Dendritic cell treated with granulocyte-macrophage colony-stimulating factor and Interleukin-4, amounts not matched to agents 40 ng/mL and 50 ng/mL, for 4 days (primary cell): ENCODE results near the gene GAPDHS.

Source experiments
- H3K27ac Mint-ChIP-seq: one replicate; pipeline ENCODE4 v1.8.0; 2022; ENCODE audit warnings: mild to moderate bottlenecking, mixed read lengths
- H3K27me3 Mint-ChIP-seq: one replicate; pipeline ENCODE4 v1.8.0; 2022; ENCODE audit warnings: mild to moderate bottlenecking, mixed read lengths
- H3K36me3 Mint-ChIP-seq: one replicate; pipeline ENCODE4 v1.8.0; 2022; ENCODE audit warnings: low read depth, mixed read lengths
- H3K4me1 Mint-ChIP-seq: one replicate; pipeline ENCODE4 v1.8.0; 2022; ENCODE audit warnings: low read depth, mixed read lengths
- H3K4me3 Mint-ChIP-seq: one replicate; pipeline ENCODE4 v1.8.0; 2022; ENCODE audit warnings: mild to moderate bottlenecking, moderate library complexity, mixed read lengths
- H3K9me3 Mint-ChIP-seq: one replicate; pipeline ENCODE4 v1.8.0; 2022; ENCODE audit warnings: mixed read lengths
- intact Hi-C: fragments of 100-400 bp; cut with micrococcal nuclease; formaldehyde crosslinking; loops from one replicate; pipeline ENCODE4 v1.15.0; 2022

The GAPDHS gene

DNA sequence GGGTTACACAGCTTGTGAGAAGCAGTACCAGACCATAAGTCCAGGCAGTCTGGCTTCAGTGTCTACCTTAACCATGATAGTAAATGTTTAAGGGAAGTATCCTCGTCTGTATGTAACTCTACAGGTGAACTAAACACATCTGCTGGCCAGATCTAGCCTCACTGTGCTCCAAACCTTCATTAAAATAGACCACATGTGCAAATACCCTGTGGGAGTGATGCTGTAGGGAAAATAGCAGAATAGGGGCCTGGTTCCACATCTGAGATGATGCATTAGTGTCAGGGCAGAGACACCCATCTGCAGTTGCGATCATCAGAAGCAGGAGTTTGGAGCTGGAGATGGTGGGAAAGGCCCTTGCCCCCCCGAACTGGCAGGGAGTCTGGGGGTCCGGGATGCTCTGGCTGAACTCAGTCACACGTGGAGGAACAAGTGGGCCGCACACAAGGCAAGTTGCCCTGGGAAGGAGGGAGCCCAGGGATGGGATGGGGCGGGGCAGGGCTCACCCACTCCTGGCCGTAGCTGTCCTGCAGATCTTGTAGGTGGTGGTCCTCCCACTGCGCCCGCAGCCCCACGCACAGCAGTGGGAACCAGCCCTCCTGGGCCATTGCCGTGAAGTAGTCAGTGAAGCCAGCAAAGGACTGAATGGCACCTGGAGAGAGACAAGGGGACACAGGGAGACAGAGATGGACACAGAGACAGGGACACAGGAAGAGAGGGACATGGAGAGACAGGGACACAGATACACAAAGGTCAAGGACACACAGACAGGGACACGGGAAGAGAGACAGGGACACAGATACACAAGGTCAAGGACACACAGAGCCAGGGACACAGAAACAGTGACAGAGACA is 19.5 kb downstream of the GAPDHS start:
- peaks cover 18% of the 10 kb centered on the region for H3K4me1 Mint-ChIP-seq
- peaks cover 30% of the 10 kb centered on the region for H3K27me3 Mint-ChIP-seq
- no peak overlapping the region for H3K4me3 Mint-ChIP-seq
- intact Hi-C loops: no loop called here
- no peaks in the 10 kb centered on the region for H3K9me3 Mint-ChIP-seq
- H3K27ac Mint-ChIP-seq: peak overlapping the region; percentile 1
- H3K36me3 Mint-ChIP-seq: peaks cover 32% of the 10 kb centered on the region

DNA sequence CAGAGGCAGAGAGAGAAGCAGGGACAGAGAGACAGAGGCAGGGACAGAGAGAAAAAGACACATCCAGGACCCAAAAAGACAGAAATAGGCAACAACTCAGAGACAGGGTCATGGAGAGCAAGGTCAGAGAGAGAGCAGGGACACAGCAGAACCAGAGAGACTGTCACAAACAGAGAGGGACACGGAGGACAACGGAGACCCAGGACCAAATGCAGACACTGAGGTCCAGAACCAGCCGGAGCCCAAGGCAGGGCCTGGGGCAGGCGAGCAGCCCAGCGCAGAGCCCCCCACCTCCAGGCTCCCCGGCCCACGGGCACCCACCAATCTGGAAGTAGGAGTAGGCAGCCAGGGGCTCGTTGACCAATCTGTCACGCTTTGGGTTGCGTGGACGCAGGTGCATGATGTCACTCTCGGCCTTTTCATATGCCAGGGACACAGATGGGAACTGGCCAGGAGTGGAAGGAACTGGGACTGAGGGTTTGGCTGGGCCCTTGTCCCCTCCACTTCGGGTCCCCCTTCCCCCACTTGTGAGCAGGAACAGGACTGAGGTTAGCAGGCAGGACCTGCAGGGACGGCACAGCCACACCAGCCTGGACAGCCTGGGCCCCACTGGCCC is 20.2 kb downstream of the GAPDHS start:
- peak overlapping the region; percentile 1 for H3K27ac Mint-ChIP-seq
- H3K27me3 Mint-ChIP-seq: peaks cover 35% of the 10 kb centered on the region
- H3K36me3 Mint-ChIP-seq: peaks cover 25% of the 10 kb centered on the region
- H3K9me3 Mint-ChIP-seq: no peaks in the 10 kb centered on the region
- H3K4me3 Mint-ChIP-seq: no peak overlapping the region
- peaks cover 19% of the 10 kb centered on the region for H3K4me1 Mint-ChIP-seq
- intact Hi-C loops: no loop called here

DNA sequence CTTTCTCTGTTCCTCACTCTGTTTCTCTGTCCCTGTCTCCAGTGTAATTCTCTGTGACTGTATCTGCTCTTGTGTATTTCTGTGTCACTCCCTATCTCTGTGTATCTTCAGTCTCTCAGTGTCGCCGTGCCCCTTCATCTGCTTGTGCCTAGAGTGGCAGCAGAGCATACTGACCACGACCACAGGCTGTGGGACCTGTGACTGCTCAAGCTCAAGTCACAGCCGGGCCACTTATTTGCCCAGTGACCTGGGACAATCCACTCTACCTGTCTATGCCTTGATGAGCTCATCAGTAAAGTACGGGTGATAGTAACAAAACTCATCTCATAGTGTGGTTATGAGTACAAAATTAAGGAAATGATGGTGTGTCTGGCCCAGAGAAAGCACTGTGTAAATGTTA is 20.8 kb downstream of the GAPDHS start:
- intact Hi-C loops: no loop called here
- Mint-ChIP-seq H3K4me1 (peaks cover 13% of the 10 kb centered on the region), H3K36me3 (peaks cover 19% of the 10 kb centered on the region), H3K27ac (no peak overlapping the region), H3K4me3 (no peak overlapping the region), H3K27me3 (peaks cover 41% of the 10 kb centered on the region), H3K9me3 (no peaks in the 10 kb centered on the region)

DNA sequence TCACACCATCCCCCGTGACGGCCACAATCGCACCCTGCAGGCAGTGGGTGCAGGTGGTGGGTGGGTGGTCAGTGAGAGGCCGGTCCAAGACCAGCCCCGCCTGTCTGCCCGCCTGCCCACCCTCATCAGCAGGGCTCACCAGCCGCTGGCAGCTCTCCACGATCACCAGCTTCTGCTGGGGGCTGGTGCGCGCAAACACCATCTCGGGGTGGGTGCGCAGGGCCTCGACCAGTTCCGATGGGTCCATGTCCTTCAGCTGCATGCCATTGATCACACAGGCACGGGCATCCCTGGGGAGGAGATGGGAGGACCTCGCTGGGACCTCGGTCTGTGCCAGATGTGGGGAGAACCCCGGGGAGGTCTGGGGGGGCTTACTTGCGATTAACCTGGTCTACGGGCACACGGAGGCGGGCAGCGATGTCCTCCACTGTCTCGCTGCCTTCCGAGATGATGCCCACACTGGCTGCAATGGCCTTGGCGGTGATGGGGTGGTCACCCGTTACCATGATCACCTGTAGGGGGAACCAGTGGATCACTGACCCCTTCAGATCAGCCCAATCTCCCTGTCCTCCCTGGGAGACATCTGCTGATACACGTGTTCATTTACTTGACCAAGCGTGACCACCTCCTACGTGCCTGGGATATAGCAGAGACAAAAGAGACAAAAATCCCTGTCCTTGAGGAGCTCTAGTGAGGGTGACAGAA is 22.2 kb downstream of the GAPDHS start:
- Mint-ChIP-seq H3K4me1 (peaks cover 9% of the 10 kb centered on the region), H3K27me3 (peaks cover 55% of the 10 kb centered on the region), H3K9me3 (no peaks in the 10 kb centered on the region), H3K27ac (no peak overlapping the region), H3K36me3 (peaks cover 8% of the 10 kb centered on the region), H3K4me3 (no peak overlapping the region)
- intact Hi-C loops: no loop called here

DNA sequence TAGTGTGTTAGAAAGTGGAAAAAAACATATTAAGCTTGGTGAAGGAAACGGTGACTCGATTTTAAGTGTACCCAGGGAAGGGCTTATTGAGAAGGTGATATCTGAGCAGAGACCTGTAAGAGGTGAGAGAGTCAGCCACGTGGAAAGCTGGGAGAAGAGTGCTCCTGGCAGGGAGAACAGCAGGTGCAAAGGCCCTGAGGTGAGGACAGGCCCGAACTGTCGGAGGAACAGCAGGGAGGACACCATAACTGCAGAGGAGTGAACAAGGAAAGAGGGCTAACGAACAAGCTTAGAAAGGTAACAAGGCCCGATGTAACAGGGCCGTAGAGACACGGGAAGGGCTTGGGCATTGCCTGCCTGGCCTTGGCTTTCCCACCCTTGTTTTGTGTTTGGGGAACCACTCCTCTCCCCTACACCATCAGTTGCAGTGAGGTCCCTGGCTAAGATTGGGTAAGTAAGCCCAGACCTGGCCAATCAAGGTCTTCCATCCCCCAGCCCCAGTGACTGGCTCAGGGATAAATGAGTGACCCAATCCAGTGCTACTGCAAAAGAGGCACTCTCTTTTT is 22.9 kb downstream of the GAPDHS start:
- H3K27ac Mint-ChIP-seq: no peak overlapping the region
- H3K9me3 Mint-ChIP-seq: no peaks in the 10 kb centered on the region
- intact Hi-C loops: no loop called here
- H3K4me3 Mint-ChIP-seq: no peak overlapping the region
- peaks cover 2% of the 10 kb centered on the region for H3K36me3 Mint-ChIP-seq
- peaks cover 9% of the 10 kb centered on the region for H3K4me1 Mint-ChIP-seq
- peaks cover 60% of the 10 kb centered on the region for H3K27me3 Mint-ChIP-seq

DNA sequence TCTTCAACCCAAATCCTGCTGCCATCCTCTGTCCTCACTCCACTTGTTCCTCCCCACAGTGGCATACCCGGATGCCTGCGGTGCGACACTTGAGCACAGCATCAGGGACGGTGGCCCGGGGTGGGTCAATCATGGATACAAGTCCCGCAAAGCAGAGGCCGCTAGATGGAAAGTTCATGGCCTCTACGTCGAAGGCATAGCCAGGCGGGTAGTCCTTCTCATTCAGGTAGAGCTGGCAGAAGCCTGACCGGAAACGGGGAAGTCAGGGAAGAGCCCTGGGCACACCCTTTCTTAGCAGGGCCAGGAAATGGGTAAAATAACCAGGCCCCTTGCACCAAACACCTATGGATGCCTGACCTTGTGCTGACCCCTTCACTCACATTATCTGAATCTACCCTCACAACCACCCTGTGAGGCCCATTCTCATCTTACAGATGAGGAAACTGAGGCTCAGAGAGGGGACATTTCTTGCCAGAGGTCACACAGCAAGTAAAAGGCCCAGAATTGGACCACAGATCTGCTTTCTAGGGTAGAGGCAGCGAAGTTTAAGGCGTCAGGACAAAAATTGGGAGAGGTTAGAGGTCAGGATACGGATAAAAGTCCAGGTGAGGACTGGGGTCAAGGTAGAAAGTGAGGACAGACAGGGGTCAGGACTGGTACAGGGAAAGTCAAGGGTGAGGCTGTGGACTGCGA is 23.7 kb downstream of the GAPDHS start:
- peaks cover 65% of the 10 kb centered on the region for H3K27me3 Mint-ChIP-seq
- H3K4me1 Mint-ChIP-seq: peaks cover 9% of the 10 kb centered on the region
- H3K27ac Mint-ChIP-seq: no peak overlapping the region
- intact Hi-C loops: no loop called here
- no peaks in the 10 kb centered on the region for H3K36me3 Mint-ChIP-seq
- no peaks in the 10 kb centered on the region for H3K9me3 Mint-ChIP-seq
- no peak overlapping the region for H3K4me3 Mint-ChIP-seq

DNA sequence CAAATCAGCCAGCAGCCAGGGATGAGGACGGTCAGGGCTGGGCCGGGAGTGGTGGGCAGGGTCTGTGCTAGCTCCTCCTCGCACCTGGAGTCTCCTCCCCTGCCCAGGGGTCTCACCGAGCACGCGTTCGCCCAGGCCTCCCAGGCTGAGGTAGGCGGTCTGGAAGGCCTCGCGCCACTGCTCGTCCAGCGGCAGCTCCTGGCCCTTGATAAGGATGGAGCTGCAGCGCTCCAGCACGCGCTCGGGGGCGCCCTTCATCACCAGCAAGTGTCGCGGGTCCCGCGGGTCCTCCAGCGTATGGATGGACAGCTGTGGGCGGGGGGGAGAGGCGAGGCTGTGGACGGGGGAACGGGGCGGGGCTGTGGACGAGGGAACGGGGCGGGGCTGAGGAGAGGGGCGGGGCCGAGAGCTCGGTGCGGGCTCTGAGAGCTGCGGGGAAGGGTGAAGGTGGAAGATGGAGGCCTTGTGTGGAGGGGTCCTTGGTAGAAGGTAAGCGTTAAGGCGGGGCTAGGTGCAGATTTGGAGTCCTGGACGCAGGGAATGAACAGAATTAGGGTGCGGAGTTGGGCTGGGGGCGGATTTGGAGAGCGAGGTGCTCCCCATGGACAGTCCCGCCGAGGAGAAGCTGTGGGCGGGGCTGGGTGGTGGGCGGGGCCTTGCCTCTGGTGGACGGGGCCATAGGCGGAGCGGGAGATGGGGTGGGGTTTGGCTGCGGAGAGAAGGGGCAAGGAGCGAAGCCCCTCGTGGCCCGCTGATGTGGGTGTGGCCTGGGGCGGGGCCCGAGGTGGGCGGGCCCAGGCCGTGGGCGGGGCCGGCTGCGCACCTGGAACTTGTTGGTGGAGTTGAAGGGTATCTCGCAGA is 24.5 kb downstream of the GAPDHS start:
- Mint-ChIP-seq H3K4me3 (peak overlapping the region; percentile 73), H3K27me3 (peaks cover 72% of the 10 kb centered on the region), H3K36me3 (no peaks in the 10 kb centered on the region), H3K27ac (no peak overlapping the region), H3K9me3 (no peaks in the 10 kb centered on the region), H3K4me1 (peaks cover 9% of the 10 kb centered on the region)
- intact Hi-C loops: no loop called here

DNA sequence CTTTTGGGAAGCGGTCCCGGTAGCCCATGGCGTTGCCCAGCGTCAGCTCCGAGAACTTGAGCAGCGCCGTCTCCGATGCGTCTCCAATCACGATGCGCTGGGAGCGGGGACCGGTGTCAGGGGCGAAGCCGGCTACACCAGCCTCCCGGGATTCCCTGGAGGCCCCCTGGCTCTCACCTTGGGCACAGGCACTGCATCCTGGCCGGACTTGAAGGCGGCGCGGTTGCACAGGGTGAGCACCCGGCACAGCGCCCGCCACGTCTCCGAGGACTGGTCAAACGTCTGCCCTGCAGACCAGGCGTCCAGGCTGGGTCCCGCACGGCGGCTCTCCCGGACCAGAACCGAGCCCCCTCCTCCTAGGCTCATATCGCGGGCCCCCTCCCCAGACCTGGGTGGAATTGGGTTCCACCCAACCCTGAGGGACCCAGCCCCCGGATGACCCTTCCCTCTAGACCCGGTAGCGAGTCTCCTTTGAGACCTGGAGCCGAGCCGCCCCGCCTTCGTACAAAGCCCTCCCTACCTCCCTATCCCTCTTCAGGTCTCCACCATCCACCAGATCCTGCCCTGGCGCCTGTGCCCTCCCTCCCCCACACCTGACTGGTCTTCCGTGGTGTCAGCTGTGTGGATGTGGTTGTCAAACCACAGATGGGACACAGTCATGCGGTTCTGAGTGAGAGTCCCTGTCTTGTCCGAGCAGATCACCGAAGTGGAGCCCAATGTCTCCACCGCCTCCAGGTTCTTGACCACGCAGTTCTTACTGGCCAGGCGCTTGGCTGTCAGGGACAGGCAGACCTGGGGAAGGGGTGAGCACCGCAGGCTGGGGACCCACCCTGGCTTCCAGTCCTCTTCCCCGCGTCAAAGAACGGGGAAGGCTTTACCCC is 25.4 kb downstream of the GAPDHS start:
- no peak overlapping the region for H3K4me3 Mint-ChIP-seq
- H3K36me3 Mint-ChIP-seq: no peaks in the 10 kb centered on the region
- no peaks in the 10 kb centered on the region for H3K9me3 Mint-ChIP-seq
- H3K27me3 Mint-ChIP-seq: peaks cover 75% of the 10 kb centered on the region
- no peak overlapping the region for H3K27ac Mint-ChIP-seq
- intact Hi-C loops: no loop called here
- peaks cover 9% of the 10 kb centered on the region for H3K4me1 Mint-ChIP-seq

DNA sequence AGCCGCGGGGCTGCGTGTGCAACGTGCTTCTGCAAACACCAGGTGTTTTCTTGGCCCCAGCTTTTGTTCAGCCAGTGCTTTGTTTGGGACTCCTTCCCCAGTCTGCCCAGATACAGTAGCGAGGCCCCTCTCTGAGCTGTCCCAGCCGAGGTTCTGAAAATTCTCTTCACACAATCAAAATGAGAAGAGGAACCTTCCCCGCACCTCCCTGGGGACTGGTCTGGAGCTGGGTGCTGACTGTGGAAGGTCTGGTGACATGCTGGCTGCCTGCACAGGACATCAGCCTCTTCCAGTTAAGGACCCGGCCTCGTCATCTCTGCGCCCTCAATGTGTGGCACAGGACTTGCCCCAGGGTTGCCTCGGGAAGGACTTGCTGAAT is 26.0 kb downstream of the GAPDHS start:
- Mint-ChIP-seq H3K9me3 (no peaks in the 10 kb centered on the region), H3K4me3 (no peak overlapping the region), H3K27ac (no peak overlapping the region), H3K27me3 (peaks cover 73% of the 10 kb centered on the region), H3K36me3 (no peaks in the 10 kb centered on the region), H3K4me1 (peaks cover 9% of the 10 kb centered on the region)
- intact Hi-C loops: no loop called here

DNA sequence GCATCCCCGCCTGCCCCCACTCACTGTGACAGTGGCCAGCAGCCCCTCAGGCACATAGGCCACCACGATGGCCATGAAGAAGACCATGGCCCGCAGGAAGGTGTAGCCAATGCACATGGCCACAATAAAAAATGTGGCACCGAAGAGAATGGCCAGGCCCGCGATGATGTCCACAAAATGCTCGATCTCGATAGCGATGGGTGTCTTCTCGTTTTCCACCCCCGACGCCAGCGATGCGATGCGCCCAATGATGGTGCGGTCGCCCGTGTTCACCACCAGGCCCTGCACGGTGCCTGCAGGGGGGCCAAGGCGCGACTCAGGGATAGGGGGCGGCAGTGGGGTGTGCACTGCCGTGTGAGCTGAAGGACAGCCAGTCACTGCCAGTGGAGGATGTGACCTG is 26.5 kb downstream of the GAPDHS start:
- no peak overlapping the region for H3K27ac Mint-ChIP-seq
- peaks cover 69% of the 10 kb centered on the region for H3K27me3 Mint-ChIP-seq
- no peaks in the 10 kb centered on the region for H3K36me3 Mint-ChIP-seq
- intact Hi-C loops: no loop called here
- H3K9me3 Mint-ChIP-seq: no peaks in the 10 kb centered on the region
- peaks cover 9% of the 10 kb centered on the region for H3K4me1 Mint-ChIP-seq
- H3K4me3 Mint-ChIP-seq: no peak overlapping the region

DNA sequence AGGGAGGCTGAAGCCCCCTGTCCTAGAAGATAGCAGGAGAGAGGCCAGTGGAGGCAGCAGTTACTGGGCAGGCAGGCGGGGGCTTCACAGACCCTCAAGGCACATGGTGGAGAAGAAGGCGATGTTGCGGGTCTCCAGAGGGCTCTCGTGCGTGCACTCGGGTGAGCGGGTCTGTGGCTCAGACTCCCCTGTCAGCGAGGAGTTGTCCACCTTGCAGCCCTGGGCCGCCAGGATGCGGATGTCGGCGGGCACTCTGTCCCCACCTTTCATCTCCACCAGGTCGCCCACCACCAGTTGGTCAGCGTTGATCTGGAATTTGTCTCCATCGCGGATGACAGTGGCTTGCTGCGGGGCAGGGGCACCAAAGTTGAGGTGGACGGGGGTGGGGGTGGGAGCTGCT is 27.0 kb downstream of the GAPDHS start:
- Mint-ChIP-seq H3K36me3 (no peaks in the 10 kb centered on the region), H3K4me3 (no peak overlapping the region), H3K9me3 (no peaks in the 10 kb centered on the region), H3K27ac (no peak overlapping the region), H3K4me1 (peaks cover 9% of the 10 kb centered on the region), H3K27me3 (peaks cover 66% of the 10 kb centered on the region)
- intact Hi-C loops: no loop called here

DNA sequence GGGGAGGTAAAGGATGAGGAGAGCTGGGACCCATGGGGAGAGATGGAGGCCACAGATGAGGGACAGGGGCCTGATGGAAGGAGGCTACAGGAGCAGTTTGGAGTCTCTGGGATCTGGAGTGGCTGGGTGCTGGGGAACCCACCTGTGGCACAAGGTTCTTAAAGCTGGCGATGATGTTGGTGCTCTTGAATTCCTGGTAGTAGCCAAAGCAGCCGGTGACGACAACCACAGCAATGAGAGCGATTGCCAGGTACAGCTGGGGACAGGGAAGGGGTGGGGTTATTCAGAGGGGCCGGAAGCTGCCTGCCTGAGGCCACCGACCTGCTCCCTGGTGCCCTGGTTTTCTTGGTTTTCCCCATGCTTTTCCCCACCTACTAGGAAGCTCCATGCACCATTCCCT is 27.4 kb downstream of the GAPDHS start:
- H3K36me3 Mint-ChIP-seq: no peaks in the 10 kb centered on the region
- no peak overlapping the region for H3K27ac Mint-ChIP-seq
- H3K4me3 Mint-ChIP-seq: no peak overlapping the region
- H3K27me3 Mint-ChIP-seq: peaks cover 63% of the 10 kb centered on the region
- H3K4me1 Mint-ChIP-seq: peaks cover 9% of the 10 kb centered on the region
- intact Hi-C loops: no loop called here
- H3K9me3 Mint-ChIP-seq: no peaks in the 10 kb centered on the region
